ENCODE results near the gene PRM2. TPM values are rescaled to one million over a fixed set of nuclear protein-coding genes. Genes with fewer than 3 reads are reported as not detected.

Gene PRM2
- total and polyA plus RNA-seq, 2 of the 8 experiments (the other 6 are each of a cell fraction or from before 2014, with no cell fraction given) = not detected

- TF ChIP-seq SP4 (IDR thresholded peaks at IDR 0.05; ENCODE audit: low read length) = no peak
- TF ChIP-seq POLR2A (IDR thresholded peaks at IDR 0.05; ENCODE audit: control extremely low read depth in 1 of 2, low read depth in 2 of 2, low read length in 2 of 2) = no peak
Measured at GRCh38 chr16:11236461-11237254, 39.6 kb downstream of the PRM2 start (continued).

Measured in H1 (cell line).